Gastrocnemius medialis (tissue), 4 donors: ENCODE data around the gene EFNB2.

ENCODE experiments used
- CTCF ChIP-seq, 5 experiments: fragments of 450-650 bp in 3 of 5; fragments of 200-600 bp in 2 of 5; sonication (generic) in 2 of 5; IDR thresholded peaks in 4 of 5; conservative IDR thresholded peaks in 1 of 5; 1 replicate in 4 of 5; 2 replicates in 1 of 5; pipeline ENCODE4 v1.5.1; 2016 to 2019; ENCODE audit warnings: antibody characterized with exemption in 5 of 5, mild to moderate bottlenecking in 3 of 5, moderate library complexity in 3 of 5
- POLR2A ChIP-seq, 2 donors: fragments of 450-650 bp; IDR thresholded peaks; one replicate each; pipeline ENCODE4 v1.6.1; 2017; ENCODE audit warnings: antibody characterized with exemption in 2 of 2, mild to moderate bottlenecking in 2 of 2, moderate library complexity in 2 of 2

DNA sequence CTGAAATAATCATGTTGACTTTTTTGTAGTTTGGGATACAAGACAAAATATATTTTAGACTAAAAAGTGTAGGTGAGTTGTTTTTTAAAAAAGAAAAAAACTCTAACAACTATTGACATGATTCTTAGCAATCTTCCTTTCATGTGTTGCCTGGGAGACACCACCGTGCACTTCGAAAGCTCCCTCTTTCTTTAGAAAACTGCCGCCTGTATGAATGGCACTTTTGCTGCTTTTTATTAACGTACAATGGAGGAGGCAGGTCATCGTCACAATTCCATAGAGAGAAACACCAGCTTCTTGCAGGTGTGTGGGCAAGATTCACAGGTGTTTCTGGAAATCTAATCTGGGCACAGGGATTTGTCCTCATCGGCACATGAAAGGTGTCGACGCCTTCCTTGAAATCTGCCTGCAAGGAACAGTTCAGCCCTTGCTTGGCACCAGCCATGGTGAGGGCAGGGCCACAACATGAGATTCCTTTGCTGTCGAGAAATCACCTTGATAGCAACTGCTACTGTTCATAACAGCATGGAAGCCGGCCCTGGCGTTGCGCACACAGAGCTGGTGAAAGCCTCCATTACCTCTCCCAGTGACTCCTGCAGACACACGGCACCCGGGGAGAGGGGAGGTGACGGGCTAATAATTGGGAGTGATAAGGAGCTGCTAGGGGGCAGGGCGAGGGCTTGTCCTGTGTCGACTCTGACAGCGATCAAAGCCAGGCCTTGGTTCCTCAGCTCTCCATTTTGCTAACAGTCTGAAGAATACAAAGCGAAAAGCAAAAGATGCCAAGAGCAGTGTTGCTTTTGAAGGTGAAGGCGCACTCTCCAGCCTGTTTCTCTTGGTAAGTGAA is 66.5 kb downstream of the EFNB2 start:
- TF ChIP-seq POLR2A (IDR thresholded peaks at IDR 0.05): no peak
- no peak for TF ChIP-seq CTCF (IDR thresholded peaks at IDR 0.05 in 4 of 5, conservative IDR thresholded peaks at IDR 0.05 in 1 of 5)
